Stimulated activated naive CD8-positive, alpha-beta T cell treated with anti-CD3 and anti-CD28 coated beads, Interleukin-15, amount 100 ng/mL, for 72 hours (primary cell): ENCODE results near the gene C15orf40.
A peak's percentile ranks its signal among the peaks of the same experiment; 100 is the strongest.

Source experiments
- ATAC-seq: fragments of 150-1000 bp; cut with Tn5 transposase; 2 replicates; pipeline ENCODE4 v1.10.0; 2021; ENCODE audit warnings: mild to moderate bottlenecking, moderate library complexity
- DNase-seq, 2 donors: peaks; one replicate each; pipeline ENCODE4 v3.0.0; 2021 to 2022
- H3K27ac Mint-ChIP-seq, 2 donors: one replicate each; pipeline ENCODE4 v1.8.0; 2022; ENCODE audit warnings: mild to moderate bottlenecking in 2 of 2, mixed read lengths in 2 of 2, moderate library complexity in 2 of 2
- H3K27me3 Mint-ChIP-seq: one replicate; pipeline ENCODE4 v1.8.0; 2022; ENCODE audit warnings: mixed read lengths
- H3K4me1 Mint-ChIP-seq: one replicate; pipeline ENCODE4 v1.8.0; 2022; ENCODE audit warnings: mild to moderate bottlenecking, mixed read lengths
- H3K4me3 Mint-ChIP-seq, 2 donors: one replicate each; pipeline ENCODE4 v1.8.0; 2022; ENCODE audit warnings: mild to moderate bottlenecking in 2 of 2, mixed read lengths in 2 of 2, moderate library complexity in 1 of 2
- H3K9me3 Mint-ChIP-seq, 2 donors: one replicate each; pipeline ENCODE4 v1.8.0; 2022; ENCODE audit warnings: mixed read lengths in 2 of 2

The C15orf40 gene

GRCh38 chr15:82971218-82971984, 40.0 kb downstream of the C15orf40 start:
- ATAC-seq = no peak

GRCh38 chr15:82970696-82971095, 40.7 kb downstream of the C15orf40 start:
- ATAC-seq (no peak), DNase-seq (no peak)
- no peak overlapping the region for H3K4me3 Mint-ChIP-seq
- peaks cover 17% of the 10 kb centered on the region for H3K4me1 Mint-ChIP-seq
- H3K27ac Mint-ChIP-seq = no peak overlapping the region
- H3K27me3 Mint-ChIP-seq = no peaks in the 10 kb centered on the region
- H3K9me3 Mint-ChIP-seq = no peaks in the 10 kb centered on the region

More at GRCh38 chr15:82971218-82971984, 40.0 kb downstream of the C15orf40 start:
- Mint-ChIP-seq H3K4me3 (no peak overlapping the region), H3K9me3 (no peaks in the 10 kb centered on the region), H3K27me3 (no peaks in the 10 kb centered on the region), H3K4me1 (peaks cover 11% of the 10 kb centered on the region), H3K27ac (no peak overlapping the region)
- no peak for DNase-seq

- Mint-ChIP-seq H3K27me3 (no peaks in the 10 kb centered on the region), H3K4me3 (no peak overlapping the region), H3K4me1 (peaks cover 17% of the 10 kb centered on the region), H3K27ac (no peak overlapping the region), H3K9me3 (no peaks in the 10 kb centered on the region)
- no peak for ATAC-seq
- no peak for DNase-seq
These were observed 41.3 kb downstream of the C15orf40 start for GRCh38 chr15:82970078-82970686.

- Mint-ChIP-seq H3K27ac (no peak overlapping the region), H3K27me3 (no peaks in the 10 kb centered on the region), H3K4me1 (peaks cover 17% of the 10 kb centered on the region), H3K9me3 (no peaks in the 10 kb centered on the region), H3K4me3 (no peak overlapping the region)
- ATAC-seq (no peak), DNase-seq (no peak)
These were observed 42.1 kb downstream of the C15orf40 start for GRCh38 chr15:82969353-82969752.

- ATAC-seq (no peak), DNase-seq (no peak)
- Mint-ChIP-seq H3K4me1 (peaks cover 17% of the 10 kb centered on the region), H3K4me3 (no peak overlapping the region), H3K9me3 (no peaks in the 10 kb centered on the region), H3K27ac (no peak overlapping the region), H3K27me3 (no peaks in the 10 kb centered on the region)
These were observed 43.4 kb downstream of the C15orf40 start for GRCh38 chr15:82968066-82968465.

- peak overlapping the region in 1 of 2 donors; percentile 30 for H3K27ac Mint-ChIP-seq
These were observed 44.8 kb downstream of the C15orf40 start for GRCh38 chr15:82966671-82967071.

GRCh38 chr15:82964890-82965289, 46.5 kb downstream of the C15orf40 start:
- no peak for DNase-seq
- H3K27ac Mint-ChIP-seq = no peak overlapping the region
- peaks cover 17% of the 10 kb centered on the region for H3K4me1 Mint-ChIP-seq
- no peaks in the 10 kb centered on the region for H3K27me3 Mint-ChIP-seq
- ATAC-seq = no peak
- no peaks in the 10 kb centered on the region for H3K9me3 Mint-ChIP-seq
- H3K4me3 Mint-ChIP-seq = no peak overlapping the region

More at GRCh38 chr15:82966671-82967071, 44.8 kb downstream of the C15orf40 start:
- DNase-seq (peak; percentile 17 to 66), ATAC-seq (peak; percentile 96)
- H3K9me3 Mint-ChIP-seq = no peaks in the 10 kb centered on the region
- H3K4me1 Mint-ChIP-seq = peaks cover 17% of the 10 kb centered on the region
- no peak overlapping the region for H3K4me3 Mint-ChIP-seq
- H3K27me3 Mint-ChIP-seq = no peaks in the 10 kb centered on the region

- H3K27ac Mint-ChIP-seq = no peak overlapping the region
- H3K4me3 Mint-ChIP-seq = no peak overlapping the region
- no peaks in the 10 kb centered on the region for H3K27me3 Mint-ChIP-seq
- ATAC-seq (no peak), DNase-seq (no peak)
- no peaks in the 10 kb centered on the region for H3K9me3 Mint-ChIP-seq
- H3K4me1 Mint-ChIP-seq = peaks cover 17% of the 10 kb centered on the region
These were observed 47.7 kb downstream of the C15orf40 start for GRCh38 chr15:82963471-82964341.

- no peak for DNase-seq
- Mint-ChIP-seq H3K27ac (no peak overlapping the region), H3K27me3 (no peaks in the 10 kb centered on the region), H3K4me3 (no peak overlapping the region), H3K9me3 (no peaks in the 10 kb centered on the region), H3K4me1 (peaks cover under 1% of the 10 kb centered on the region)
- ATAC-seq = no peak
These were observed 50.7 kb downstream of the C15orf40 start for GRCh38 chr15:82960766-82961165.

GRCh38 chr15:82959423-82959822, 52.0 kb downstream of the C15orf40 start:
- H3K4me3 Mint-ChIP-seq = no peak overlapping the region
- DNase-seq (no peak), ATAC-seq (no peak)
- H3K9me3 Mint-ChIP-seq = no peaks in the 10 kb centered on the region
- no peaks in the 10 kb centered on the region for H3K4me1 Mint-ChIP-seq
- H3K27me3 Mint-ChIP-seq = no peaks in the 10 kb centered on the region
- peak overlapping the region in 1 of 2 donors; percentile 91 for H3K27ac Mint-ChIP-seq

GRCh38 chr15:82958638-82959037, 52.8 kb downstream of the C15orf40 start:
- no peaks in the 10 kb centered on the region for H3K4me1 Mint-ChIP-seq
- no peak overlapping the region for H3K4me3 Mint-ChIP-seq
- no peaks in the 10 kb centered on the region for H3K27me3 Mint-ChIP-seq
- no peak for ATAC-seq
- H3K9me3 Mint-ChIP-seq = no peaks in the 10 kb centered on the region
- no peak for DNase-seq
- H3K27ac Mint-ChIP-seq = no peak overlapping the region

- no peaks in the 10 kb centered on the region for H3K9me3 Mint-ChIP-seq
- H3K27me3 Mint-ChIP-seq = peaks cover 8% of the 10 kb centered on the region
- DNase-seq = peak; percentile 13 to 21
- H3K4me3 Mint-ChIP-seq = peak within 1 kb of the TSS; percentile 54 to 70
- H3K27ac Mint-ChIP-seq = no peak within 1 kb of the TSS
- H3K4me1 Mint-ChIP-seq = no peaks in the 10 kb centered on the region
- ATAC-seq = peak; percentile 78
These were observed 59.0 kb downstream of the C15orf40 start, which contains the start of gene HOMER2 for GRCh38 chr15:82952158-82953081. Gene HOMER2 (minus strand): TSS chr15:82952720. CDS start chr15:82952535, 185 bp downstream.

- Mint-ChIP-seq H3K9me3 (no peaks in the 10 kb centered on the region), H3K4me1 (no peaks in the 10 kb centered on the region), H3K27ac (no peak overlapping the region), H3K27me3 (peaks cover 13% of the 10 kb centered on the region), H3K4me3 (peak overlapping the region; percentile 39 to 70)
- DNase-seq (no peak), ATAC-seq (no peak)
These were observed 59.8 kb downstream of the C15orf40 start for GRCh38 chr15:82951472-82952157.

- H3K27me3 Mint-ChIP-seq = peaks cover 20% of the 10 kb centered on the region
- no peak overlapping the region for H3K4me3 Mint-ChIP-seq
- H3K27ac Mint-ChIP-seq = no peak overlapping the region
- no peaks in the 10 kb centered on the region for H3K9me3 Mint-ChIP-seq
- DNase-seq = no peak
- ATAC-seq = peak; percentile 54
- no peaks in the 10 kb centered on the region for H3K4me1 Mint-ChIP-seq
These were observed 60.6 kb downstream of the C15orf40 start for GRCh38 chr15:82950746-82951370.
